Endodermal cell (in vitro differentiated cells): Measurements from ENCODE around the gene GOLGB1. TPM values are rescaled to one million over a fixed set of nuclear protein-coding genes. Genes with fewer than 3 reads are reported as not detected.

Experiments
- DNase-seq: peaks from one replicate; pipeline ENCODE4 v3.0.0-alpha.2; 2017
- H3K27ac ChIP-seq: 2 replicates; pipeline ENCODE4 v1.5.1; 2013; ENCODE audit warnings: mild to moderate bottlenecking, low read depth, low read length, moderate library complexity
- H3K27me3 ChIP-seq: 2 replicates; pipeline ENCODE4 v1.6.1; 2013; ENCODE audit warnings: mild to moderate bottlenecking, low read length, moderate library complexity; ENCODE audit not compliant: insufficient read depth, control insufficient read depth, poor library complexity, severe bottlenecking
- H3K36me3 ChIP-seq: 2 replicates; pipeline ENCODE4 v1.7.0; 2013; ENCODE audit warnings: mild to moderate bottlenecking, low read length, moderate library complexity; ENCODE audit not compliant: control insufficient read depth, insufficient read depth
- H3K4me1 ChIP-seq: one replicate; pipeline ENCODE4 v1.7.0; 2013; ENCODE audit warnings: low read length; ENCODE audit not compliant: control insufficient read depth, insufficient read depth
- H3K4me3 ChIP-seq: 2 replicates; pipeline ENCODE4 v1.5.1; 2013; ENCODE audit warnings: mild to moderate bottlenecking, low read length, moderate library complexity
- H3K9ac ChIP-seq: 2 replicates; pipeline ENCODE4 v1.6.1; 2013; ENCODE audit warnings: mild to moderate bottlenecking, low read length, moderate library complexity; ENCODE audit not compliant: poor library complexity, severe bottlenecking; ENCODE audit errors: extremely low read depth
- H3K9me3 ChIP-seq: 2 replicates; pipeline ENCODE4 v1.6.1; 2013; ENCODE audit warnings: mild to moderate bottlenecking, low read length, moderate library complexity; ENCODE audit not compliant: control insufficient read depth
- H3K27ac Mint-ChIP-seq: 2 replicates; pipeline ENCODE4 v1.8.0; 2020; ENCODE audit warnings: mixed read lengths
- H3K27me3 Mint-ChIP-seq: 2 replicates; pipeline ENCODE4 v1.8.0; 2021; ENCODE audit warnings: mild to moderate bottlenecking, mixed read lengths; ENCODE audit not compliant: insufficient read depth
- H3K36me3 Mint-ChIP-seq: 2 replicates; pipeline ENCODE4 v1.8.0; 2020; ENCODE audit warnings: low read depth, mixed read lengths
- H3K4me1 Mint-ChIP-seq: 2 replicates; pipeline ENCODE4 v1.8.0; 2020; ENCODE audit warnings: mixed read lengths
- H3K4me3 Mint-ChIP-seq: 2 replicates; pipeline ENCODE4 v1.8.0; 2020; ENCODE audit warnings: mild to moderate bottlenecking, moderate library complexity, mixed read lengths
- H3K9me3 Mint-ChIP-seq: 2 replicates; pipeline ENCODE4 v1.8.0; 2020; ENCODE audit warnings: mild to moderate bottlenecking, mixed read lengths
- WGBS, 2 experiments: methylation state at CpG; one replicate each; pipeline versions ENCODE4 v1.1.5 to v1.1.7; 2013; ENCODE audit warnings: missing lambda C conversion rate in 2 of 2, mixed read lengths in 1 of 2; ENCODE audit not compliant: insufficient coverage in 1 of 2, insufficient read length in 1 of 2; 5-methylcytosine and 5-hydroxymethylcytosine counted together
- total RNA-seq, 2 donors: library from RNA; stranded (reverse); fragmentation: NEBNext Ultra II Directional in 1 of 2; extraction: Animal tissue kit (Norgen Biotek cat#: 25700) in 1 of 2; gene quantifications; 2 replicates in 1 of 2; 3 replicates in 1 of 2; pipeline ENCODE4 v1.2.1, GENCODE V29; 2021
- TF ChIP-seq, protein P1 (sequence below): fragments of 200-600 bp; sonication (generic); conservative IDR thresholded peaks from 2 replicates; pipeline ENCODE4 v1.5.0; 2021; ENCODE audit warnings: antibody characterized with exemption, mild to moderate bottlenecking

The GOLGB1 gene
- total RNA-seq, 2 donors from 2014 or later: 47.8 to 53.0 TPM

GRCh38 chr3:121659586-121659985, 90.0 kb downstream of the GOLGB1 start:
- Histone ChIP-seq H3K36me3 (peaks cover 19% of the 10 kb centered on the region), H3K27ac (no peak overlapping the region), H3K4me1 (no peaks in the 10 kb centered on the region), H3K4me3 (no peak overlapping the region), H3K9me3 (no peaks in the 10 kb centered on the region), H3K27me3 (no peaks in the 10 kb centered on the region), H3K9ac (no peak overlapping the region)
- H3K9me3 Mint-ChIP-seq: no peaks in the 10 kb centered on the region
- H3K27ac Mint-ChIP-seq: no peak overlapping the region
- DNase-seq: no peak
- TF ChIP-seq, protein P1, sequence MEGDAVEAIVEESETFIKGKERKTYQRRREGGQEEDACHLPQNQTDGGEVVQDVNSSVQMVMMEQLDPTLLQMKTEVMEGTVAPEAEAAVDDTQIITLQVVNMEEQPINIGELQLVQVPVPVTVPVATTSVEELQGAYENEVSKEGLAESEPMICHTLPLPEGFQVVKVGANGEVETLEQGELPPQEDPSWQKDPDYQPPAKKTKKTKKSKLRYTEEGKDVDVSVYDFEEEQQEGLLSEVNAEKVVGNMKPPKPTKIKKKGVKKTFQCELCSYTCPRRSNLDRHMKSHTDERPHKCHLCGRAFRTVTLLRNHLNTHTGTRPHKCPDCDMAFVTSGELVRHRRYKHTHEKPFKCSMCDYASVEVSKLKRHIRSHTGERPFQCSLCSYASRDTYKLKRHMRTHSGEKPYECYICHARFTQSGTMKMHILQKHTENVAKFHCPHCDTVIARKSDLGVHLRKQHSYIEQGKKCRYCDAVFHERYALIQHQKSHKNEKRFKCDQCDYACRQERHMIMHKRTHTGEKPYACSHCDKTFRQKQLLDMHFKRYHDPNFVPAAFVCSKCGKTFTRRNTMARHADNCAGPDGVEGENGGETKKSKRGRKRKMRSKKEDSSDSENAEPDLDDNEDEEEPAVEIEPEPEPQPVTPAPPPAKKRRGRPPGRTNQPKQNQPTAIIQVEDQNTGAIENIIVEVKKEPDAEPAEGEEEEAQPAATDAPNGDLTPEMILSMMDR: no peak
- no peak overlapping the region for H3K4me3 Mint-ChIP-seq
- peaks cover 10% of the 10 kb centered on the region for H3K36me3 Mint-ChIP-seq
- no peaks in the 10 kb centered on the region for H3K4me1 Mint-ChIP-seq
- 95 to 100% methylated on average over 1 to 3 of the region's 3 CpGs for WGBS, 2 experiments
- no peaks in the 10 kb centered on the region for H3K27me3 Mint-ChIP-seq

DNA sequence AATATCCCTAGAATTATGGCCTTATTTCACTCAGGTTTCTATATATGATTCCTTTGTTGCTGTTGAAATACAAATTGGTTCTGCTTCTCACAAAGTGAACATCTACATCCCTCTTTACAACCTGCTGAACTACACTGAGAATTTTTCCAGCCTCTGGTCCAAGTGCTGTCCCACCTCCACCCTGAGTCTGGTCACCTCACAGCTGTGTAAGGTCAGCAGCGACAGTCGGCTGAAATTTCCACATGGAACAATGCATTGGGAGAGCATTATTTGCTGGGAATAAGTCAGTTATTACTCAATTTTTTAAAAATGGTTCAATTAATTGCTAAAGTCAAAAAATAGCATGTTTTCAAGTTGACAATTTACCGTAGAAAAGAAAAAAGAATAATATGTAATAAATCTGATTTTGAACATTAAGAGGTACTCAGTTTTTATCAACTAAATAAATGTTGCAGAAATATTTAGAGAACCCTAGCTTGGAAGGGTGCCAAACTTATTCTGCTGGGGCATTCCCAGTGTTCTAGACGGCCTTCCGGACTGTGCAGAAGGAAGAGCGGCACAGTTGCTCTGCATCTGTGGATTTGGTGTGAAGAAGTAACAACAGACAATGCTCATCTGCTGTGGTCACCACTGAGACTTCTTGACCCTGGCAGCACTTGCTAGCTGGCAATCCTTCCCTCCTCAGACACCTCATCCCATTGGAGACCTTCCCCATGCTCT, 90.7 kb downstream of the GOLGB1 start:
- Histone ChIP-seq H3K27me3 (no peaks in the 10 kb centered on the region), H3K4me3 (no peak overlapping the region), H3K9ac (no peak overlapping the region), H3K36me3 (peaks cover 12% of the 10 kb centered on the region), H3K27ac (no peak overlapping the region), H3K9me3 (no peaks in the 10 kb centered on the region), H3K4me1 (no peaks in the 10 kb centered on the region)
- Mint-ChIP-seq H3K27me3 (no peaks in the 10 kb centered on the region), H3K4me1 (no peaks in the 10 kb centered on the region), H3K9me3 (no peaks in the 10 kb centered on the region), H3K36me3 (peaks cover 5% of the 10 kb centered on the region), H3K27ac (no peak overlapping the region), H3K4me3 (no peak overlapping the region)
- no peak for DNase-seq
- TF ChIP-seq, protein P1: no peak
- WGBS, 2 experiments: 96 to 100% methylated on average over 3 to 6 of the region's 6 CpGs

DNA sequence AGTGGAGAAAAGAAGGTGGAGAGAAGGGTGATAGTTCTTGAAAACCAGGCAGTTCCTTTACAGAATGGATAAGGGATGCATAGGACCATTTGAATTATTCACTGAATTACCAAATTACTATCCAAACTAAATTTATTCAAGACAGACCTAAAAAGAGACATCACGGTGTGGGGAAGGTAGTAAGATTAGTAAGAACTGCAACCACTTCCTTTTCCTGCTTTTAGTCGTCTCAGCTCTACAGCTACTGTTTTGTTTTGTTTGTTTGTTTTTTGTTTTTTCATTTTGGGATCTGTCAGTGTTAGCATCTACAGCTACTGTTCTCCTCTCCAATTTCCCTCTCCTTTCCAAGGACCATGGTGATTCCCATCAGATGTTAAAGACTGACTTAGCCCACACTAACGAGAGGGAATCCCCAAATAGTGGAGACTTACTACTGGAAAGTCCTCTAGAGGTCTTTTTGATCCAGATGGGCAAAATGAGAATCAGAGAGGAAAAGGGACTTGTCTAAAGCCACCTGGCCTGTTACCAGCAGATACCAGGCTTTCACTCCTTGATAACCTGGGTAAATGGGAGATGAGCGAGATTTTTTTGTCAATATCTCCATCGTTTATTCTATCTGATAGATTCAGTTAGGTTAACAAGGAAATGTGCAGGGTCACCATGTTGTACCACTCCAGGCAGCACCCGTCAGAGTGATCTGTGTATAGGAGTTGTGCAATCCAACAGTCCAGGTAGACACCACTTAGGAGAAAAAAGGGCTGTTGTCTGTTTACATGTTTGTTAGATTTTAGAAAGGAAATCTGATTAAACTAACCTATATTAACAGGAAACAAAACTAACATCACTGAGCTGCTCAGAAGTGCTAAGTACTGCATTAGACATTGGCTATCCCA, 94.8 kb downstream of the GOLGB1 start:
- Mint-ChIP-seq H3K27me3 (no peaks in the 10 kb centered on the region), H3K36me3 (no peaks in the 10 kb centered on the region), H3K4me1 (no peaks in the 10 kb centered on the region), H3K4me3 (no peak overlapping the region), H3K27ac (no peak overlapping the region), H3K9me3 (no peaks in the 10 kb centered on the region)
- no peak overlapping the region for H3K9ac ChIP-seq
- TF ChIP-seq, protein P1: no peak
- H3K9me3 ChIP-seq: no peaks in the 10 kb centered on the region
- H3K27ac ChIP-seq: no peak overlapping the region
- no peaks in the 10 kb centered on the region for H3K36me3 ChIP-seq
- H3K4me1 ChIP-seq: no peaks in the 10 kb centered on the region
- 93 to 95% methylated on average over 3 to 5 of the region's 6 CpGs for WGBS, 2 experiments
- no peak overlapping the region for H3K4me3 ChIP-seq
- no peak for DNase-seq
- H3K27me3 ChIP-seq: no peaks in the 10 kb centered on the region
